CD4-positive, alpha-beta T cell treated with Interleukin-17A for 4 hours (primary cell): ENCODE measurements around the gene PFN1.

Experiments
- DNase-seq: peaks from one replicate; pipeline ENCODE4 v3.0.0-alpha.2; 2020; ENCODE audit warnings: mixed read lengths

Gene PFN1

GRCh38 chr17:4967539-4968485, 19.5 kb upstream of the PFN1 start, which contains the start of gene SPAG7:
SPAG7 (minus strand) TSS chr17:4967817; CDS start chr17:4967804, 13 bp downstream.
- DNase-seq: peak; percentile 94

GRCh38 chr17:4966844-4967538, 18.7 kb upstream of the PFN1 start:
- DNase-seq: peak; percentile 94

GRCh38 chr17:4965311-4965986, 17.1 kb upstream of the PFN1 start:
- no peak for DNase-seq

- no peak for DNase-seq
Measured at GRCh38 chr17:4960279-4960922, 12.1 kb upstream of the PFN1 start.

- DNase-seq: no peak
Measured at GRCh38 chr17:4959261-4959965, 11.1 kb upstream of the PFN1 start.

GRCh38 chr17:4958102-4958501, 9.8 kb upstream of the PFN1 start:
- DNase-seq: no peak

GRCh38 chr17:4956493-4957061, 8.2 kb upstream of the PFN1 start:
- peak; percentile 76 for DNase-seq

- DNase-seq: no peak
Measured at GRCh38 chr17:4955091-4955490, 6.8 kb upstream of the PFN1 start.

GRCh38 chr17:4953451-4953961, 5.2 kb upstream of the PFN1 start:
- no peak for DNase-seq

GRCh38 chr17:4951486-4951885, 3.2 kb upstream of the PFN1 start:
- no peak for DNase-seq

GRCh38 chr17:4950746-4951204, 2.4 kb upstream of the PFN1 start, which contains the start of gene ENO3:
ENO3 (plus strand) TSS chr17:4951119; CDS start chr17:4951830, 711 bp downstream.
- no peak for DNase-seq

- DNase-seq: peak; percentile 76
Measured at GRCh38 chr17:4950075-4950745, 1.9 kb upstream of the PFN1 start.

- peak; percentile 77 for DNase-seq
Measured at GRCh38 chr17:4949321-4950074, 1.2 kb upstream of the PFN1 start.

- peak; percentile 82 for DNase-seq
Measured at GRCh38 chr17:4948931-4949320, 596 bp upstream of the PFN1 start.

GRCh38 chr17:4947411-4948165, 742 bp downstream of the PFN1 start:
- peak; percentile 79 for DNase-seq

- no peak for DNase-seq
Measured at GRCh38 chr17:4947010-4947410, 1.3 kb downstream of the PFN1 start.

GRCh38 chr17:4946312-4946976, 1.9 kb downstream of the PFN1 start:
- DNase-seq: no peak

- no peak for DNase-seq
Measured at GRCh38 chr17:4945944-4946280, 2.4 kb downstream of the PFN1 start.
